Mesodermal cell (in vitro differentiated cells): ENCODE results near the gene LIPE.

Source experiments
- H3K27ac ChIP-seq: 2 replicates; pipeline ENCODE4 v1.7.0; 2013; ENCODE audit warnings: mild to moderate bottlenecking, low read depth, low read length, moderate library complexity; ENCODE audit not compliant: severe bottlenecking
- H3K36me3 ChIP-seq: 2 replicates; pipeline ENCODE4 v1.7.1; 2013; ENCODE audit warnings: mild to moderate bottlenecking, low read length, moderate library complexity; ENCODE audit not compliant: control insufficient read depth, insufficient read depth
- H3K4me1 ChIP-seq: one replicate; pipeline ENCODE4 v1.7.1; 2013; ENCODE audit warnings: mild to moderate bottlenecking, low read length; ENCODE audit not compliant: insufficient read depth, control insufficient read depth, poor library complexity, severe bottlenecking
- H3K4me3 ChIP-seq: 2 replicates; pipeline ENCODE4 v1.7.0; 2013; ENCODE audit warnings: low read length, control low read depth, mild to moderate bottlenecking; ENCODE audit not compliant: insufficient read depth, poor library complexity, severe bottlenecking; ENCODE audit errors: extremely low read depth
- H3K9me3 ChIP-seq: 2 replicates; pipeline ENCODE4 v1.7.1; 2013; ENCODE audit warnings: mild to moderate bottlenecking, low read length, moderate library complexity; ENCODE audit not compliant: control insufficient read depth
- WGBS, 2 experiments: methylation state at CpG; one replicate each; pipeline ENCODE4 v1.1.5; 2013; ENCODE audit warnings: missing lambda C conversion rate in 2 of 2; ENCODE audit not compliant: insufficient coverage in 2 of 2; 5-methylcytosine and 5-hydroxymethylcytosine counted together

The LIPE gene

GRCh38 chr19:42424345-42424707, 2.9 kb downstream of the LIPE start:
- WGBS, 2 experiments, result 93% methylated on average over 14 to 15 of the region's 15 CpGs
- H3K27ac ChIP-seq, result no peak overlapping the region
- H3K4me1 ChIP-seq, result peaks cover 2% of the 10 kb centered on the region
- H3K4me3 ChIP-seq, result no peak overlapping the region
- H3K36me3 ChIP-seq, result no peaks in the 10 kb centered on the region
- H3K9me3 ChIP-seq, result no peaks in the 10 kb centered on the region

GRCh38 chr19:42423462-42424344, 3.5 kb downstream of the LIPE start:
- 33 to 38% methylated on average over 57 to 59 of the region's 65 CpGs for WGBS, 2 experiments
- Histone ChIP-seq H3K4me3 (peak overlapping the region; percentile 51), H3K36me3 (no peaks in the 10 kb centered on the region), H3K4me1 (peaks cover 2% of the 10 kb centered on the region), H3K9me3 (no peaks in the 10 kb centered on the region), H3K27ac (no peak overlapping the region)

GRCh38 chr19:42422901-42423461, 4.2 kb downstream of the LIPE start:
- Histone ChIP-seq H3K4me3 (peak overlapping the region; percentile 51), H3K4me1 (peaks cover 2% of the 10 kb centered on the region), H3K9me3 (no peaks in the 10 kb centered on the region), H3K36me3 (no peaks in the 10 kb centered on the region), H3K27ac (no peak overlapping the region)
- WGBS, 2 experiments, result 5 to 6% methylated on average over 32 to 37 of the region's 38 CpGs

- 87 to 89% methylated on average over 13 to 15 of the region's 17 CpGs for whole genome bisulfite sequencing, 2 experiments
- H3K4me3 ChIP-seq, result peak overlapping the region; percentile 51
- peaks cover 2% of the 10 kb centered on the region for H3K4me1 ChIP-seq
- H3K27ac ChIP-seq, result no peak overlapping the region
- no peaks in the 10 kb centered on the region for H3K9me3 ChIP-seq
- H3K36me3 ChIP-seq, result no peaks in the 10 kb centered on the region
These were observed 4.9 kb downstream of the LIPE start for GRCh38 chr19:42422092-42422900.

- peaks cover 2% of the 10 kb centered on the region for H3K4me1 ChIP-seq
- no peaks in the 10 kb centered on the region for H3K36me3 ChIP-seq
- no peaks in the 10 kb centered on the region for H3K9me3 ChIP-seq
- H3K27ac ChIP-seq, result no peak overlapping the region
- 81 to 92% methylated on average over 8 to 9 of the region's 9 CpGs for WGBS, 2 experiments
- no peak overlapping the region for H3K4me3 ChIP-seq
These were observed 5.6 kb downstream of the LIPE start for GRCh38 chr19:42421591-42422031.

- H3K9me3 ChIP-seq, result no peaks in the 10 kb centered on the region
- H3K36me3 ChIP-seq, result no peaks in the 10 kb centered on the region
- no peak overlapping the region for H3K27ac ChIP-seq
- H3K4me3 ChIP-seq, result no peak overlapping the region
- H3K4me1 ChIP-seq, result peaks cover 2% of the 10 kb centered on the region
- 87 to 100% methylated on average over 2 to 4 of the region's 4 CpGs for WGBS, 2 experiments
These were observed 6.1 kb downstream of the LIPE start for GRCh38 chr19:42421101-42421500.

GRCh38 chr19:42420055-42420544, 7.1 kb downstream of the LIPE start:
- H3K4me3 ChIP-seq, result no peak overlapping the region
- WGBS, 2 experiments, result 20 to 46% methylated on average over 2 to 7 of the region's 10 CpGs
- no peaks in the 10 kb centered on the region for H3K9me3 ChIP-seq
- no peaks in the 10 kb centered on the region for H3K36me3 ChIP-seq
- H3K27ac ChIP-seq, result no peak overlapping the region
- H3K4me1 ChIP-seq, result peaks cover 2% of the 10 kb centered on the region

- Histone ChIP-seq H3K9me3 (no peaks in the 10 kb centered on the region), H3K4me1 (peaks cover 2% of the 10 kb centered on the region), H3K27ac (no peak overlapping the region), H3K36me3 (no peaks in the 10 kb centered on the region), H3K4me3 (no peak overlapping the region)
- WGBS, 2 experiments, result 82 to 90% methylated on average over 2 to 6 of the region's 6 CpGs
These were observed 7.9 kb downstream of the LIPE start for GRCh38 chr19:42419309-42419708.

- Histone ChIP-seq H3K4me3 (no peak overlapping the region), H3K36me3 (peaks cover 3% of the 10 kb centered on the region), H3K4me1 (no peaks in the 10 kb centered on the region), H3K9me3 (no peaks in the 10 kb centered on the region), H3K27ac (no peak overlapping the region)
- WGBS, 2 experiments, result 81 to 82% methylated on average over 3 of the region's 4 CpGs
These were observed 14.5 kb downstream of the LIPE start for GRCh38 chr19:42412661-42413076.

GRCh38 chr19:42412227-42412626, 15.0 kb downstream of the LIPE start:
- WGBS, 2 experiments, result 48 to 68% methylated on average over 6 to 7 of the region's 7 CpGs
- peaks cover 3% of the 10 kb centered on the region for H3K36me3 ChIP-seq
- H3K4me3 ChIP-seq, result no peak overlapping the region
- no peak overlapping the region for H3K27ac ChIP-seq
- no peaks in the 10 kb centered on the region for H3K4me1 ChIP-seq
- no peaks in the 10 kb centered on the region for H3K9me3 ChIP-seq
